CD8-positive, alpha-beta memory T cell (primary cell): ENCODE results near the gene ARPC4. TPM values are rescaled to one million over a fixed set of nuclear protein-coding genes. Genes with fewer than 3 reads are reported as not detected.

Source experiments
- CTCF ChIA-PET: fragments of 350-600 bp; sonication (Branson Sonifier 250); formaldehyde crosslinking; loops from one replicate; lab custom pipeline; 2021; ENCODE audit warnings: antibody characterized with exemption; lab: Charles Lee
- POLR2A ChIA-PET: fragments of 350-600 bp; sonication (Branson Sonifier 250); formaldehyde crosslinking; loops from one replicate; lab custom pipeline; 2021; ENCODE audit warnings: antibody characterized with exemption; lab: Charles Lee
- DNase-seq, 5 donors: peaks; one replicate each; pipeline versions ENCODE4 v3.0.0 to v3.0.0-alpha.2; 2020 to 2022; ENCODE audit warnings: mixed read lengths in 1 of 5
- H3K27ac ChIP-seq: one replicate; pipeline ENCODE4 v1.7.0; 2013; ENCODE audit warnings: low read depth, mild to moderate bottlenecking, low read length, moderate library complexity
- H3K27me3 ChIP-seq: 2 replicates; pipeline ENCODE4 v1.7.0; 2013; ENCODE audit warnings: low read length, mild to moderate bottlenecking; ENCODE audit not compliant: insufficient read depth, poor library complexity, severe bottlenecking
- H3K36me3 ChIP-seq: 2 replicates; pipeline ENCODE4 v1.7.0; 2013; ENCODE audit warnings: mild to moderate bottlenecking, low read length, moderate library complexity; ENCODE audit not compliant: insufficient read depth
- H3K4me1 ChIP-seq: 2 replicates; pipeline ENCODE4 v1.7.0; 2013; ENCODE audit warnings: mild to moderate bottlenecking, low read length, moderate library complexity; ENCODE audit not compliant: insufficient read depth
- H3K4me3 ChIP-seq: 2 replicates; pipeline ENCODE4 v1.7.0; 2013; ENCODE audit warnings: mild to moderate bottlenecking, low read length
- H3K9me3 ChIP-seq: 2 replicates; pipeline ENCODE4 v1.7.0; 2013; ENCODE audit warnings: mild to moderate bottlenecking, low read length
- H3K27ac Mint-ChIP-seq, 8 donors: one replicate each; pipeline ENCODE4 v1.8.0; 2020 to 2021; ENCODE audit warnings: mixed read lengths in 8 of 8, mild to moderate bottlenecking in 6 of 8, inconsistent platforms in 3 of 8, moderate library complexity in 3 of 8
- H3K27me3 Mint-ChIP-seq, 2 donors: one replicate each; pipeline ENCODE4 v1.8.0; 2020 to 2021; ENCODE audit warnings: mixed read lengths in 2 of 2, mild to moderate bottlenecking in 1 of 2, moderate library complexity in 1 of 2
- H3K36me3 Mint-ChIP-seq, 3 donors: one replicate each; pipeline ENCODE4 v1.8.0; 2020 to 2021; ENCODE audit warnings: mixed read lengths in 3 of 3, inconsistent platforms in 1 of 3, mild to moderate bottlenecking in 1 of 3
- H3K4me1 Mint-ChIP-seq, 3 donors: one replicate each; pipeline ENCODE4 v1.8.0; 2020 to 2021; ENCODE audit warnings: mixed read lengths in 3 of 3, inconsistent platforms in 1 of 3, mild to moderate bottlenecking in 1 of 3
- H3K4me3 Mint-ChIP-seq, 7 donors: one replicate each; pipeline ENCODE4 v1.8.0; 2020 to 2021; ENCODE audit warnings: mixed read lengths in 7 of 7, mild to moderate bottlenecking in 6 of 7, moderate library complexity in 4 of 7, inconsistent platforms in 2 of 7
- H3K9me3 Mint-ChIP-seq, 5 donors: one replicate each; pipeline ENCODE4 v1.8.0; 2020 to 2022; ENCODE audit warnings: mixed read lengths in 5 of 5, mild to moderate bottlenecking in 3 of 5, moderate library complexity in 2 of 5, inconsistent platforms in 1 of 5
- polyA plus RNA-seq: library from polyadenylated mRNA; unstranded; fragments of 300-500 nt; fragmentation: Illumina TruSeq; gene quantifications from one replicate; pipeline ENCODE4 v1.2.3, GENCODE V29; 2021
- total RNA-seq, 2 experiments: library from RNA; stranded (reverse); gene quantifications; one replicate each; pipeline ENCODE4 v1.2.3, GENCODE V29; 2021

Gene ARPC4
- total and polyA plus RNA-seq, 3 experiments from 2014 or later = 277 to 319 (median 309) TPM

DNA sequence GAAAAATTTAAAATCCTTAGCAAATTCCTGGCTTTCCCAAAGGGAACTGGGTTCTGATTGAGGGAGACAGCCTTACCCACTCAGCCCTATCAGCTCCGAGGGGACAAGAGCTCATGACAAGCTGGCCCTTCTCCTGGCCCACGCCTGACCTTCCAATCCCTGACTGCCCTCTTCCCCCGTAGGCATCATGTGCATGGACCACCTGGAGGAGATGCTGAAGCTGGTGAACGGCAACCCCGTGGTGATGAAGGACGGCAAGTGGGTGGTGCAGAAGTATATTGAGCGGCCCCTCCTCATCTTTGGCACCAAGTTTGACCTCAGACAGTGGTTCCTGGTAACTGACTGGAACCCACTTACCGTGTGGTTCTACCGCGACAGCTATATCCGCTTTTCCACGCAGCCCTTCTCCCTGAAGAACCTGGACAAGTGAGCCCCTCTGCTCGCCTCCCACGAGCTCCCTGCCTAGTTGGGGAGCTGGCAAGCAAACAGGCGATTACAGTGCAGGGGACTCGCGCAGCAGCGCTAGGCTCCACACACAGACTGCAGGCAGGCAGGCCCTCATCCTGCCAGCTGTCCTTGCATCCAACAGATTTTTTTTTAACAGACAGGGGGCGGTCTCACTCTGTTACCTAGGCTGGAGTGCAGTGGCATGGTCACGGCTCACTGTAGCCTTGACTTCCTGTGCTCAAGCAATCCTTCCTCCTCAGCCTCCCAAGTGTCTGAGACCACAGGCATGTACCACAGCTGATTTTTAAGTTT, 34.1 kb downstream of the ARPC4 start:
- Mint-ChIP-seq H3K4me3 (no peak overlapping the region), H3K36me3 (peaks cover 0 to 26% (median 0%) of the 10 kb centered on the region in 3 donors), H3K27me3 (no peaks in the 10 kb centered on the region), H3K9me3 (no peaks in the 10 kb centered on the region), H3K27ac (peak overlapping the region in 1 of 8 donors; percentile 69), H3K4me1 (peaks cover 0 to 7% (median 1%) of the 10 kb centered on the region in 3 donors)
- Histone ChIP-seq H3K27ac (no peak overlapping the region), H3K4me1 (no peaks in the 10 kb centered on the region), H3K27me3 (no peaks in the 10 kb centered on the region), H3K36me3 (no peaks in the 10 kb centered on the region), H3K4me3 (no peak overlapping the region), H3K9me3 (no peaks in the 10 kb centered on the region)
- CTCF ChIA-PET = interaction anchor here (1.1 kb wide), 1 partner anchor 19 kb away, joined by 4 read pairs; no protein-coding TSS in a partner anchor
- POLR2A ChIA-PET = interaction anchor here (0.6 kb wide), 1 partner anchor 86 kb away, joined by 7 read pairs; no protein-coding TSS in a partner anchor
- DNase-seq = no peak

DNA sequence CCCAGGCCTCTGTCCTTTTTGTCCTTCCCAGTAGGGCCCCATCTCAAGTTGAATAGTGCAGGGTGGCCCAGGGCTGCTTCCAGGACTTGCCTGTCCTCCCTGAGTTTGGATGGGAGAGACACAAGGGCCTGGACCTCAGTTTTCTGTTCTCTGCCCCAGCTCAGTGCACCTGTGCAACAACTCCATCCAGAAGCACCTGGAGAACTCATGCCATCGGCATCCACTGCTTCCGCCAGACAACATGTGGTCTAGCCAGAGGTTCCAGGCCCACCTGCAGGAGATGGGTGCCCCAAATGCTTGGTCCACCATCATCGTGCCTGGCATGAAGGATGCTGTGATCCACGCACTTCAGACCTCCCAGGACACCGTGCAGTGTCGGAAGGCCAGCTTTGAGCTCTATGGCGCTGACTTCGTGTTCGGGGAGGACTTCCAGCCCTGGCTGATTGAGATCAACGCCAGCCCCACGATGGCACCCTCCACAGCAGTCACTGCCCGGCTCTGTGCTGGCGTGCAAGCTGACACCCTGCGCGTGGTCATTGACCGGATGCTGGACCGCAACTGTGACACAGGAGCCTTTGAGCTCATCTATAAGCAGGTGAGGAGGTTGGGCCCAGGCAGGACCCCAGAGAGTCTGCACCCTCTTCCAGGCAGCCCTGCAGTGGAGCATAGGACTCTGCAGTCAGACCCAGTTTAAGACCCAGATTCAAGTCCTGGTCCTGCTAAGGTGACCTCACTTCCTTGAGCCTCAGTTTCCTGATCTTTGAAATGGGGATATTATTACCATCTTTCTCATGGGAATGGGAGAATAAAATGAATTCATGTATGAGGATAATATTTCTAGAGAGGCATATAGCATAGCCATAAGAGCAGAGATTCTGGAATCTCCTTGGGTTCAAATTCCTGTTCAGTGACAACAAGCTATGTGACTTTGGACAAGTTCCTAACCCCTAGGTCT, 36.2 kb downstream of the ARPC4 start:
- CTCF ChIA-PET = interaction anchor here (1.4 to 1.6 kb wide), 2 partner anchors 10 to 20 kb away, joined by 3 to 6 read pairs; no protein-coding TSS in a partner anchor

DNA sequence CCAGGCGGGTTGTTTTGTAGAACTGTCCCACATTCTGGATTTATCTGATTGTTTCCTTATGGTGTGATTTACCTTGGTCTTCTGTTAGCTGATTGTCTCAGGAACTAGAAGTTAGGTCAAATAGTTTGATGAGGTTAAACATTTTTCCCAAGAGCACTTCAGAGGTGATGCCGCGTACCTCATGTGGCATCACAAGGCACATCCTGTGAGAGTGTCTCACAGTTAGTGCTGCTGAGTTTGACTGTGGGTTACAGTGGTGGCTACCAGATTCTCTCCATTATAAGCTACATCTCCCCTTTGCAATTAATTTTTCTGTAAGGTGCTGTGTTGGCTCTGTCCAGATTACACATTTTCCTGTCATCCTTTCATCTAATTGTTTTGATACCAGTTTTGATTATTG, 38.4 kb downstream of the ARPC4 start:
- Histone ChIP-seq H3K27me3 (no peaks in the 10 kb centered on the region), H3K4me1 (no peaks in the 10 kb centered on the region), H3K27ac (no peak overlapping the region), H3K36me3 (peaks cover 8% of the 10 kb centered on the region), H3K9me3 (no peaks in the 10 kb centered on the region), H3K4me3 (no peak overlapping the region)
- Mint-ChIP-seq H3K27me3 (no peaks in the 10 kb centered on the region), H3K27ac (peak overlapping the region in 1 of 8 donors; percentile 59), H3K4me1 (peaks cover 0 to 7% (median 1%) of the 10 kb centered on the region in 3 donors), H3K4me3 (no peak overlapping the region), H3K9me3 (no peaks in the 10 kb centered on the region), H3K36me3 (peaks cover 0 to 62% (median 3%) of the 10 kb centered on the region in 3 donors)
- no peak for DNase-seq
- CTCF ChIA-PET = interaction anchor here (1.3 to 2.9 kb wide), 4 partner anchors 10 to 104 kb away, joined by 4 to 15 read pairs (median 5); partner anchors contain the start of genes CRELD1 and RPUSD3
- POLR2A ChIA-PET = interaction anchor here (0.7 to 1.1 kb wide), 2 partner anchors 15 to 483 kb away, joined by 3 to 6 read pairs; no protein-coding TSS in a partner anchor

More for the DNA sequence above, 36.2 kb downstream of the ARPC4 start:
- Histone ChIP-seq H3K36me3 (peaks cover 8% of the 10 kb centered on the region), H3K4me1 (no peaks in the 10 kb centered on the region), H3K4me3 (no peak overlapping the region), H3K27me3 (no peaks in the 10 kb centered on the region), H3K27ac (no peak overlapping the region), H3K9me3 (no peaks in the 10 kb centered on the region)
- POLR2A ChIA-PET = interaction anchor here (0.5 kb wide), 1 partner anchor 10 kb away, joined by 3 read pairs; no protein-coding TSS in a partner anchor
- Mint-ChIP-seq H3K4me3 (no peak overlapping the region), H3K27ac (peak overlapping the region in 2 of 8 donors; percentile 43 to 46), H3K9me3 (no peaks in the 10 kb centered on the region), H3K4me1 (peaks cover 0 to 7% (median 1%) of the 10 kb centered on the region in 3 donors), H3K27me3 (no peaks in the 10 kb centered on the region), H3K36me3 (peaks cover 0 to 41% (median under 1%) of the 10 kb centered on the region in 3 donors)
- DNase-seq = no peak

DNA sequence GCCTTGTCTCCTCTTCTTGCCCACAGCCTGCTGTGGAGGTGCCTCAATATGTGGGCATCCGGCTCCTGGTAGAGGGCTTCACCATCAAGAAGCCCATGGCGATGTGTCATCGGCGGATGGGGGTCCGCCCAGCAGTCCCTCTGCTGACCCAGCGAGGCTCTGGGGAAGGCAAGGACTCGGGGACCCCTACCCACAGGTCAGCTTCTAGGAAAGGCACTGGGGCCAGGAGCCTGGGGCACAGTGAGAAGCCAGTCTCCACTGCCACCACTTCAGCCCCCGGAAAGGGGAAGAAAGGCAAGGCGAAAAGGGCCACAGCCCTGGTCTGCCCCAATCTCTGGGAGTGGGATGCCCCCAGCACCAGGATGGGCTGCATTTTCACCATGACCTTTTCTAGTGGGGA, 40.2 kb downstream of the ARPC4 start:
- ChIA-PET POLR2A (no interaction called here), CTCF (no interaction called here)
- no peak overlapping the region for H3K4me3 ChIP-seq
- no peaks in the 10 kb centered on the region for H3K4me1 ChIP-seq
- Mint-ChIP-seq H3K4me1 (peaks cover 0 to 7% (median 4%) of the 10 kb centered on the region in 3 donors), H3K4me3 (no peak overlapping the region), H3K9me3 (no peaks in the 10 kb centered on the region), H3K27ac (no peak overlapping the region), H3K36me3 (peaks cover 0 to 69% (median 4%) of the 10 kb centered on the region in 3 donors), H3K27me3 (no peaks in the 10 kb centered on the region)
- no peaks in the 10 kb centered on the region for H3K9me3 ChIP-seq
- H3K36me3 ChIP-seq = peaks cover 8% of the 10 kb centered on the region
- no peak overlapping the region for H3K27ac ChIP-seq
- no peak for DNase-seq
- H3K27me3 ChIP-seq = no peaks in the 10 kb centered on the region

DNA sequence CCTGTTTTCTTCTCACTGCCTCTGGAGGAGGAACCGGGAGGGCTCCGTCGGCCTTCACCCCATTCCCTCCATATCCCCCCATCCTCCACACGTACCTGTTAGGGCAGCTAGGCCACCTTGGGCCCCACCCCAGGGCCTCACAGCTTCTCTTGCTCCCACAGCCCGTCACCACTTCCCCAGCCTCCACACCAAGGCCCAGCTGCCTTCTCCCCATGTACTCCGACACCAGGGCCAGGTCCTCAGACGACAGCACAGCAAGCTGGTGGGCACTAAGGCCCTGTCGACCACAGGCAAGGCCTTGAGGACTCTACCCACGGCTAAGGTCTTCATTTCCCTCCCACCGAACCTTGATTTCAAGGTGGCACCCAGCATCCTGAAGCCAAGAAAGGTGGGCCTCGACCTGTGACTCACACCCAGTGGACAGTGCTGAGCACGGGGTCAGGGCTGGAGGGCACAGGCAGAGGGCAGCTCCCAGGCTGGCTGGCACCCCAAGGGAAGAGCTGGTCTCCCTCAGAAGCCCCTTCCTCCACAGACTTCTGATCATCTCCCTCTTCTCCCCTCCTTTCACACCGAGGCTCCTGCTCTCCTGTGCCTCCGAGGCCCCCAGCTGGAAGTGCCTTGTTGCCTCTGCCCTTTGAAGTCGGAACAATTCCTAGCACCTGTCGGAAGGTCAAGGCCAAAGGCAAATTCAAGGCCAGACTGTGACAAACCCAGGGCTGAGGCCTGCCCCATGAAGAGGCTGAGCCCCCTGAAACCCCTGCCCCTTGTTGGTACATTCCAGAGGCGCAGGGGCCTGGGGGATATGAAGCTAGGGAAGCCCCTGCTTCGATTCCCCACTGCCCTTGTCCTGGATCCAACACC, 41.9 kb downstream of the ARPC4 start:
- Mint-ChIP-seq H3K27me3 (no peaks in the 10 kb centered on the region), H3K27ac (peak overlapping the region in 3 of 8 donors; percentile 43 to 89 (median 70)), H3K4me3 (no peak overlapping the region), H3K9me3 (no peaks in the 10 kb centered on the region), H3K36me3 (peaks cover 0 to 70% (median 6%) of the 10 kb centered on the region in 3 donors), H3K4me1 (peaks cover 0 to 7% (median 4%) of the 10 kb centered on the region in 3 donors)
- Histone ChIP-seq H3K4me1 (no peaks in the 10 kb centered on the region), H3K4me3 (no peak overlapping the region), H3K36me3 (peaks cover 8% of the 10 kb centered on the region), H3K27me3 (no peaks in the 10 kb centered on the region), H3K27ac (no peak overlapping the region), H3K9me3 (no peaks in the 10 kb centered on the region)
- CTCF ChIA-PET = no interaction called here
- DNase-seq = no peak
- POLR2A ChIA-PET = interaction anchor here (0.5 kb wide), 1 partner anchor 38 kb away, joined by 7 read pairs; no protein-coding TSS in a partner anchor

DNA sequence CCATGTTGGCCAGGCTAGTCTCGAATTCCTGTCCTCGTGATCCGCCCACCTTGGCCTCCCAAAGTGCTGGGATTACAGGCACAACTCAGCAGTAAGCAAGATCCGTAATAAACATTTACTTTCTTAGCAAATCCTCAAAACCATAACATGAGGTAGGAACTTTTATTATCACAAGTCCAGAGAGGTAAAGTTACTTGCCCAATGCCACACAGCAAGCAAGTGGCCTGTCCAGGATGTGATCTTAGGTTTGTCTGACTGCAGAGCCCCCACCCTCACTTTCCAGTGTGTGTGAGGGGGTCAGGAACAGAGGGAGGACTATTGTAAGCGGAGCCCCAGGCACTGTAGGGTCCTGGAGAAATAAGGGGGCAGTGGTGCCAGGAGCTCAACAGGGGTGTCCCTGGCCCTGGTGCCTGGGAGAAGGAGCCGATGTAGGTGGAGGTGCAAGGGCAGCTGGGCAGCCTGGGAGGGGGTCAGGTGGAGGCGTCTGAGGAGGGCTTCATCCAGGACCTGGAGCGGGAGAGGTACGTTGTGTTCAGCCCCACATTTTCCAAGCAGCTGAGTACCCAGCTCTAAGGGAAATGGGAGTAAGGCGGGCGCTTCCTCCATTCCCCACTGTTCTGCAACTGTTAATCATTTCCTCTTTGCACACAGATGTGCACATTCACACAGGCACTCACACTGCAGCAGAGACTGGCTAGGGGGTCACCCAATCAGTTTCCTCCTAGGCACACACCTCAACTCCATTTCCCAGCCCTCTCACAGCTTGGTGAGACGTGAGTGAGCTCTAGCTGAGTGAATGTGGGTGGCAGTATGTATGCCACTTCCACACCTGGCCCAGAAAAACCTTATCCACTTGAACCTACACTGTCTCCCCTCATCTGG, 45.1 kb downstream of the ARPC4 start:
- H3K27ac Mint-ChIP-seq = peak overlapping the region in 2 of 8 donors; percentile 17 to 73

More for the DNA sequence above, 45.1 kb downstream of the ARPC4 start:
- Mint-ChIP-seq H3K9me3 (no peaks in the 10 kb centered on the region), H3K36me3 (peaks cover 0 to 80% (median 6%) of the 10 kb centered on the region in 3 donors), H3K4me1 (peaks cover 12 to 14% (median 13%) of the 10 kb centered on the region in 3 donors), H3K27me3 (no peaks in the 10 kb centered on the region), H3K4me3 (peak overlapping the region in 1 of 7 donors; percentile 70)
- ChIA-PET CTCF (interaction anchor here (0.5 to 1.3 kb wide), 2 partner anchors 28 to 41 kb away, joined by 3 read pairs; no protein-coding TSS in a partner anchor), POLR2A (interaction anchor here (0.6 kb wide), 1 partner anchor 81 kb away, joined by 5 read pairs; no protein-coding TSS in a partner anchor)
- H3K9me3 ChIP-seq = no peaks in the 10 kb centered on the region
- no peak overlapping the region for H3K4me3 ChIP-seq
- H3K4me1 ChIP-seq = peaks cover 7% of the 10 kb centered on the region
- H3K27ac ChIP-seq = no peak overlapping the region
- DNase-seq = no peak
- peaks cover 19% of the 10 kb centered on the region for H3K36me3 ChIP-seq
- no peaks in the 10 kb centered on the region for H3K27me3 ChIP-seq
